AG09319 (cell line): Measurements from ENCODE around the gene MICAL2.

Experiments
- DNase-seq: peaks from one replicate; pipeline ENCODE4 v3.0.0-alpha.2; 2010; ENCODE audit warnings: low read depth; ENCODE audit errors: extremely low read depth
- TF ChIP-seq, protein P1 (sequence below): IDR thresholded peaks from 2 replicates; pipeline ENCODE4 v1.5.1; 2011; ENCODE audit warnings: low read depth, mild to moderate bottlenecking, inconsistent platforms, low read length, moderate library complexity

The MICAL2 gene

DNA sequence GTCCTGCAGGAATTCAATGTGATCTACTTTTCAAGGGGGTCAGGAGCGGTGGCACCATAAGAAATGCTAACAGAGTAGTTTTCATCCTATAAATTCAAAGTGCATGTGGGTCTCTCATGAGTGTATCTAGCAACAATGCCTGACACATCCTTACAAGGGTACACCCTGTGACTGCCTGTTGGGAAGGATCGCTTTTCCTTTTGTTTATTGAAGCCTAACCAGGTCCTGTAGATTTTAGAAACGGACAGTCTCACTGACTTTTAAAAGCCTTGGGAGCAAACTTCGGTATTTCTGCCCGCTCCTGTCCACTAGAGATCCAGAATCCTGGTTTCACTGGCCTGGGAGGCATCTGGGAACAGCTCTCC is 102.4 kb downstream of the MICAL2 start:
- TF ChIP-seq, protein P1, sequence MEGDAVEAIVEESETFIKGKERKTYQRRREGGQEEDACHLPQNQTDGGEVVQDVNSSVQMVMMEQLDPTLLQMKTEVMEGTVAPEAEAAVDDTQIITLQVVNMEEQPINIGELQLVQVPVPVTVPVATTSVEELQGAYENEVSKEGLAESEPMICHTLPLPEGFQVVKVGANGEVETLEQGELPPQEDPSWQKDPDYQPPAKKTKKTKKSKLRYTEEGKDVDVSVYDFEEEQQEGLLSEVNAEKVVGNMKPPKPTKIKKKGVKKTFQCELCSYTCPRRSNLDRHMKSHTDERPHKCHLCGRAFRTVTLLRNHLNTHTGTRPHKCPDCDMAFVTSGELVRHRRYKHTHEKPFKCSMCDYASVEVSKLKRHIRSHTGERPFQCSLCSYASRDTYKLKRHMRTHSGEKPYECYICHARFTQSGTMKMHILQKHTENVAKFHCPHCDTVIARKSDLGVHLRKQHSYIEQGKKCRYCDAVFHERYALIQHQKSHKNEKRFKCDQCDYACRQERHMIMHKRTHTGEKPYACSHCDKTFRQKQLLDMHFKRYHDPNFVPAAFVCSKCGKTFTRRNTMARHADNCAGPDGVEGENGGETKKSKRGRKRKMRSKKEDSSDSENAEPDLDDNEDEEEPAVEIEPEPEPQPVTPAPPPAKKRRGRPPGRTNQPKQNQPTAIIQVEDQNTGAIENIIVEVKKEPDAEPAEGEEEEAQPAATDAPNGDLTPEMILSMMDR: no peak
- DNase-seq: no peak

- TF ChIP-seq, protein P1: no peak
- no peak for DNase-seq
These were observed 103.5 kb downstream of the MICAL2 start for GRCh38 chr11:12213883-12214282.

- DNase-seq: peak; percentile 23
- TF ChIP-seq, protein P1: no peak
These were observed 104.4 kb downstream of the MICAL2 start for GRCh38 chr11:12214751-12215150.

DNA sequence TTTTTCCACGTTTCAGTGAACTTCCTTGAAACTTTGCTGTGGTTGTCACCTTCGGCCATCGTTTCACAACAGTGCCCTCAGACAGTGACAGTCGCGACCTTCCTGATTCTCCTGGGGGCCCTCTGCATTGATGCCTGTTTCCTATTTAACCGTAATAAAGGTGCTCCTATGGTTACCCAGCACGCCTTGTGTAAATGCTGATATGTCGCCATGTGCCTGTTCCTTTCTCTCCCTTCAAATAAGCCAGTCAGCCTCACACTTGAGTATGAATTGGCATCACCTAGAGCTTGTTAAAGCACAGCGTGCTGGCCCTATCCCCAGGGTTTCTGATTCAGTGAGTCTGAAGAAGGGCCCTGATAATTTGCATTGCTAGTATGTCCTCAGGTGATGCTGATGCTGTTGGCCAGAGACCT is 104.8 kb downstream of the MICAL2 start:
- no peak for DNase-seq
- TF ChIP-seq, protein P1: no peak

DNA sequence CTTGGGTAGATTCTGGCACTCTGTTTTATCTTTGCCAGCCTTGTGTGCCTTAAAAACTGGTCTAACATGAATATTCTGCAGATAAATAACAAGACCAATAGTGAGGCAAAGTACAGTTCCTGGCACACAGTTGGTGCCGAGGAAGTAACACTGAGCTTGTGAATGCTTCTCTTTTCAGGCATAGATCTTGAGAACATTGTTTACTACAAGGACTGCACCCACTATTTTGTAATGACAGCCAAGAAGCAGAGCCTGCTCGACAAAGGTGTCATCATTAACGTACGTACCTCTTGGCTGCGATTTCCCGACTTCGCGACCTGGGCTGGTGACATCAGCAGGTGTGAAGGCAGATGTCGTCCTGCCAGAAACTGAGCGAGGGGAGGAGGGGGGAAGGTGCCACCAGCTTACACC is 105.7 kb downstream of the MICAL2 start:
- no peak for DNase-seq
- TF ChIP-seq, protein P1: no peak

GRCh38 chr11:12216671-12217374 is 106.4 kb downstream of the MICAL2 start:
- no peak for DNase-seq
- TF ChIP-seq, protein P1: no peak

DNA sequence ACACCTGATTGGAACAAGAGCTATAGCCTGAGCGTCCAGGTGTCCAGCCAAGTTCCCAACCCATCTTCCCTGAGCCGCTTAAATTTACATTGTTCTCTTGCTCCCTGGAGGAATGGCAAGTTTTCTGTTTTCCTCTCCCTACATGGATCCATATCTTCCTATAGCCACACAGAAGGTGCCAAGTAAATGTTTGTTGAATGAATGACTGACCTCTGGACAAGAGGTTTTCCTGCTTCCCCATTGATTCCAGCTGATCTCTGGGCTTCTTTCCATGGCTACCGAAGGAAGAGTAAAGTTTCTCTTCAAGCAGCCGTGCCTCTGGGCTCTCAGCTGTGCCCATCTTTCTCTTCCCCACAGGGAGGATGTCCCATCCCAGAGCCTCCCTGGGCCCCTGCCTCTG is 107.5 kb downstream of the MICAL2 start:
- no peak for DNase-seq
- TF ChIP-seq, protein P1: no peak
